NAMALWA (cell line): ENCODE measurements around the gene GMPR2.

ENCODE experiments used
- DNase-seq: peaks from one replicate; pipeline ENCODE4 v3.0.0-alpha.2; 2015; ENCODE audit warnings: low spot score

GMPR2 gene

DNA sequence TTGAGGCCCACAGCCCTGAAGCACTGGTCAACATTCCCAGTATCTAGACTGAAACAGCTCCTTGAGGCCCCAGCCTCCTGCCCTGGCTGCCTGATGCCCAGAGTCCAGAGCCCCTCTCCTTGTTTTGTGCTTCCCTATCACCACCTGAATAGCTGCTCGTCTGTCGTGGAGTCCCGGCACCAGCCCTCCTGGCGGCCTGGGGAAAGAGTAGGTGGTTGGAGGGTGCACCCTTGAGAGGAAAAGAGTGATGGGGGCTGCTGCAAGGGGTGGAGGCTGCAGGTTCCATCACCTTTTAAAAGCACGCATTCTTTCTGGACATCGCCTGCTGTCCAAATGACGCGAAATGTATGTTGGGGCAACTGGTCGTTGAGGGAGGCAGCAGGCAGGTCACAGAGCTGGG, 35.5 kb downstream of the GMPR2 start:
- DNase-seq = no peak

DNA sequence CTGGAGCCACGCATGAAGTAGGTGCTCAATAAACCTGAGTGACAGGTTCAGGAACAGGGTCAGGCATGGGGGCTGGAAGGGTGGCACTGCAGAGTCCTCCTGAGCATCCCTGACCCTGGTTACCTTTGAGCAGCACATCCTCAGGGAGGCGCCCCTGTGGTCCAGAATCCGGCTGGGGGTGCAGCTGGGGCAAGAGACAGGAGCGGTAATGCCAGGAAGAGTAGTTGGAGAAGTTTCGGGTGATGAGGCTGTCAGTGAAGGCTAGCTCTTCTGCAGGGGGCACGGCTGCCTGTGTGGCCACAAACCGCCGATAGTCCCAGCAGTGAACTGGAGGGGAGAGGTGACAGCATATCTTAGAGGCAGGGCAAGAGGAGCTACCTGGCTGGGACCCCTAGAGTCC, 36.6 kb downstream of the GMPR2 start:
- DNase-seq = no peak

DNA sequence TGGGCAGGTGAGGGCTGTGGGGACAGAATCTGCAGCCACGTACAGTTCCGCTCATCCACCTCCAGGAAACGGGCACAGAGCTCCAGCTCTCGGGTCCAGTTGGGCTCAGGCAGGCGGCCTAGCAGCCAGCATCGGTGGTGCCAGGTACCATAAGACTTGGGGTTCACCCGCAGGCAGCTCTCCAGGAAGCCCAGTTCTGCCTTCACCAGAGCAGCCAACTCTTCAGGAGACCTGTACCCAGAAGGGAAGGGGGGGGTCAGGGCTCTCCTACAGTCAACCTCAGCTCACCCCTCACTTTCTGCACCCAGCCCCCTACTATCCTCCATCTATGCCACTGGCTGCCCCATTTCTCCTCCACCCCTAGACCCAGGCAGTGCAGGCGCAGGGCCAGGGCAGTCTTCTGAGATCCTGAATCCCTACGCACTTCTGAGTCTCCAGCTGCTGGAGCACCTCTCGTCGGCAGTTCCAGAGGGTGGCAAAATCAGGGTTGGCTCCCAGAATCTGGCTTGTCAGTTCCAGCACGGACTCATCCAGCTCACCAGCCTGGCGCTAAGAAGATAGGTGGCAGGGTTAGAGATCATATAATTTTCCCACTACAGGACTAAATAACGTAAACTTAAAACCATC, 37.3 kb downstream of the GMPR2 start:
- DNase-seq = no peak

DNA sequence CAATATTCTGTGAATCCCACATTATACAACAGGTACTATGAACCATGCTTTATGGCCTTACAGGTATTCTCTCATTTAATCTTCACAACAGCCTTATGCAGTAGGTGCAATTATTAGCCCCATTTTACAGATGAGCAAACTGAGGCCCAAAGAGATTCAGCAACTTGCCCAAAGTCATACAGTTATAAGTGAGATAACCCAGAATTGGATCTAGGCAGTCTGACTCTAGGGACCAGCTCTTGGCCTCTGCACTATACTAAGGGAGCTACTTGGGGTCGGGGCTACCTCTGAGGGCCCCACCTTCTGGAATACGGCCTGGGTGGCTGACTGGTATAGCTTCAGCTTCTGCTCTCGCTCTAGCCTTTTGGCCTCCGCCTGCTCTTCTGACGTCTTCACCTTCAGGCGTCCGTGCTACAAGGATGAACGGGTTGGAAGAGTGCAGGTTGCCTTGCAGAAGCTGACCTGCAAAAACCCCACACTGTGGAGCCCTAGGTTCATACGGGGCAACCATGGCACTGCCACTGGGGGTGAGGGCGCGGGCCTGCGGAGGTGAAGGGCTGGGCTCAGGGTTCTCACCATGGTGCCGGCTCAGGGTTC, 37.9 kb downstream of the GMPR2 start:
- no peak for DNase-seq

DNA sequence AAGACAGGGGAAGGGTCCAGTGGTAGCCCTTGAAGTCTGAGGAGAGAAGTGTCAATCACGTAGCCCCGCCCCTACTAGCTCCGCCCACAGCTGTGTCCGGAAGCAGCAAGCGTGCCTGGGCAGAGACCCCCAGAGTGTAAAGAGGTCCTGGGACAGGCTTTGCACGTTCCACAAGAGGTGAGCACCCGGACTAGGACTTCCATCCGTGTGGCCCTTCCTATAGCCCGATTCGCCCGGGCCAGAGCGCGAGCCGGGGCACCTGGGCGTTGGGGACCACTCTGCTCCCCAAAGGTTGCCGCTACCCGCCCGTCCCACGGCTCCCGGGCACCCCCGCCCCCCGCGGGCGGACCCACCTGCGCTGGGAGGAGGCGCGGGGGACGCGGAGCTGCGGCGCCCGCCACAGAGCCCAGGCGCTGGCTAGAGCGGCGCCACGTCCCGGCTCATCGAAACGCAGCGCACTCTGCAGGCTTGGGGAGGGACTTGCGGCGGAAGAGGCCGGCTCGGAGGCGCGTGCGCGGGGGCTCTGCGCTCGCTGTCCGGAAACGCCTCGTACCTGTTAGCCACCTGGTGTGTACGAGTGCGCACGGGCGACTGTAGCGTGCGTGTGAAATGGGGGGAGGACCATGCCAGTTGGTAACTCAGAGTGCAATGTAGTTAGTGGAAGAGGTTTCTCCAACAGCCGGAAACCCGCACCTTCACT, 38.6 kb downstream of the GMPR2 start, which contains the start of gene RABGGTA:
TSS of gene RABGGTA (minus strand) at position 464 of the 700 bp plus-strand sequence. CDS start 482 bp downstream, outside the sequence.
- DNase-seq = peak; percentile 93

DNA sequence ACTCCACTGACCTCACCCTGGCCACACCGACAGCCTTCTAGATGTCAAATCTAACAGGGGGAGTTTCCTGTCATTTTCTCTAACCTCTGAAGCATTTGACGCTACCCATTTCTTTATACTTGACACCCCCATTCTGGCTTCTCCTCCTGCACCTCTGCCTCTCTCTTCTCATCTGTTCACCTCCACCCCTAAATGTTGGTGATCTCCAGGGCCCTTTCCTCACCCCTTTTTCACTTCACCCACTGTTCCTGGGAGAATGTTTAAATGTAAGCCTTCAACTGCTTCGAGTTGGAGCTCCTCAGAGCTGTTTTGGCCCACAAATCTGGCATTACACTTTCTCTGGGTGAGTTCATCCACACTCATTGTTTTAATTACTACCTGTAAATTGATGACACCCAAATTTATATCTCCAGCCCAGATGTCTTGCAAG, 39.1 kb downstream of the GMPR2 start:
- no peak for DNase-seq

DNA sequence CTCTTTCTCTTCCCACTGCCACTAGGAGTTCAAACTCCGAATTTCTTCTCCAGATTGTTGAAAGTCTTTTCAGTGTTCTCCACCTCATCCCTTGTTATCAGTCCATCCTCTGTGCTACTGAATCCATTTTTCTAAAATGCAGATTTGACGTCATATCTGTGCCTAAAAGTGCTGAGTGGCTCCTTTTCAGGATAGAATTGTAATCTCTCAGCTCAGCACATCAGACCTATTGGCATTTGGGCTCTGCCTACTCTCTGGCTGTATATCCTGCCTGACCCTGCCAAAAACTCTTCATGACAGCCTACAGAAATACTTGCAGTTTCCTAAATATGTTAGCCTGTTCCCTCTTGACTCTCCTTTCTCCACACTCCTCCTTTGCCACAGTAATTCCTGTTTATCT, 39.7 kb downstream of the GMPR2 start:
- no peak for DNase-seq

DNA sequence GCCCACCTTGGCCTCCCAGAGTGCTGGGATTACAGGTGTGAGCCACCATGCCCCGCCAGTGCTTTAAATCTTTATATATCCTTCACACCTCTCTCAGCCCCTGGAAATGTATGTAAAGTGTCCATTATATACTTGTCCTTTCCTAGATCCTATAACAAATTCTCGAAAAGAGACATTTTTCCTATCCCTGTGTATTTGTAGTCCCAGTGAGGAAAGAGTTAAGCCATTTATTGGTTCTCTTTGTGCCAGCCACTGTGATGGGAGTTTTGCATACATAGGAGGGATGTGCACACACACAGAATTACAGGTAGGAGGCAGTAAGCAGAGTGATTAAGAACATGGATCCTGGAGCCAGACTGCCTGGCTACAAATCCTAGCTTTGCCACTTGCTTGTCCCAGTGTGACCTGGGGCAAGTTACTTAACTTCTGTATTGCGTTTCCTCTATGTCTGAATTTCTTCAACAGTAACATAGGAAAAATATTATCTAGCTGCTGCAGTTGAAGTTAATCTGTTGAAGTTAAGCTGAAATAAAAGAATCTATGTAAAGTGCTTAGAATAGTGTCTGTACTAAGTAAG, 40.8 kb downstream of the GMPR2 start:
- peak; percentile 20 for DNase-seq

DNA sequence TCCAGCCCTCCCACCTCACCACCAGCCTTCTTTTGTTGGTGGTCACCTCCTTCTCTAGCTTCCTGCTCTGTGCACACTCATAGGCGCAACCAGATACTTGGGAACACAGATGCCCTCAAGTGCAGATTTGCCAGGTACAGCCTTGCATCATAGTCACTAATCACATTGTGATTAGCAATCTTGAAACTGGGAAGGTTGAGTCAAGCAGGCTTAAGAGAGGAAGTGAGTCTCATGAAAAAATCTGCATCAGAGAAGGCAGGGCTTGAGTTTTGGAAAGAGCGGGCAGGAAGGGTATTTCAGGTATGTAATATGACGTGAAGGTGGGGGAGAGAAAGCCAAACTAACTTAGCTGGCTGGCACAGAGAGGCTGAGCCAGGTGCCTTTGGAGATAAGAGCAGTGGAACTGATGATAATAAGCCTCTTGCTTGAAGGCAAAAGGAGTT, 41.4 kb downstream of the GMPR2 start:
- peak; percentile 19 for DNase-seq

DNA sequence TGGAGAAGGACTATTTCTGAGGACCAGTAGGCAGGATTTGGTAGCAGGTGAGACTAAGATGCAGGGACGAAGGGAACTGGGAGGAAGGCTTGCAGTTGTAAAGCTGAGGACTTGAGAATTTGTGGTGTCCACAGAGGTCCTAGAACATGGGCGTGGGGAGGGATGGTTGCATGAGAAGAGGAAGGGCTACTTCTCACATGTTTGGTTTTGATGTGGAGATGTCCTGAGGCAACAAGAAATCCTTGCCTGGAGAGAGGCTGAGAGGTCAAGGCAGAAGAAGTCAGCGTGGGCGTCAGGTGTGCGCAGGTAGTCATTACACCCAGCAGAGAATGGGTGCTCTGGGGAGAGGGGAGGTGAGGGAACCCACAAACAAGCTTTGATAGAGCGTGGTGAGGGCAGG, 44.3 kb downstream of the GMPR2 start:
- no peak for DNase-seq

DNA sequence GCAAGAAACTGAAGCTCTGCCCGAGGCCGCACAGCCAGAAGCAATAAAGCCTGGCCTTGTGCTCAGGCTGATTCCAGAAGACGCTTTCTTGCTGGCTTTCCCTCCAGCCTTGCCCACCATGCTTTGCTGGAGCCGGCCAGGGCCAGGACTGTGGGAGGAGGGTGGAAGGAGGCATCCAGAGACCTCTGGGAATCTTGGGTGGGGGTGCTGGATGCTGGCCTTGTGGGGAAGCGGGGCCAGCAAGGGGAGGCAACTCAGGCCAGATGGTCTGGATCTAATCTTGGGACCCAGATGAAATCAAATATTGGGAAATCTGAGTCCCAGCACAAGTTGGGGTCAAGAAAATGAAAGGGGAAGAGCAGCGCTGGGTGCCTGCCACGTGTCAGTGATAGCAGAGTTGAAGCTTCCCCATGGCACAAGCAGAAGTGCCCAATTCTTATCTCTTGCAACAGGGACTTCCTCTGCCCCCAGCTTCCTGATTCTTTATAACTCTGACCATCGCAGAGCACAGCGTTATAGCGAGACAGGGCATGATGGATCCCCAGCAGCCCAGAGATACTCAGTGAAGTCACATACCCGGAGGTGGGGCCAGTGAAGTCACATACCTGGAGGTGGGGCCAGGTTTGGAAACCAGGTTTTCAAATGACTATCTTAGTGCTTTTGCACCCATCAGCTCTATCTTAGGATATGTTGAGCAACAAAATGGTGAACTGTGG, 45.0 kb downstream of the GMPR2 start:
- DNase-seq = no peak

DNA sequence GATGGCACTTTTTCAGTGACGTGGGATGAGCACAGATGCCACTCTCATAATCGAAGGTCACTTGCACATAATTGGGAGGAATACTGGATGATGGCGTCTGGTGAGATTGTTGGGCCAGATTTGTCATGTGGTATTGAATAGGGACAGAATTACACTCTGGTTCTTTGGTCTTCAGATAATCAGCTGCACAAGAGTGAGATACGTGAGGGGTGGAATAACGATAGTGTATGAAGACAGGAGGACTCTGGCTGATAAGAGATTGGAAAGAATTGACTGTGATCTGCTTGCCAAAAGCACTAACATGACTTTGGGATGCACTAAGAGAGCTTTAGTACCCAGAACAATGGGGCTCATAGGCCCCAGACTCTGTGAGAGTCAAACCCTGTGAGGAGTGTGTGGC, 45.7 kb downstream of the GMPR2 start:
- no peak for DNase-seq

DNA sequence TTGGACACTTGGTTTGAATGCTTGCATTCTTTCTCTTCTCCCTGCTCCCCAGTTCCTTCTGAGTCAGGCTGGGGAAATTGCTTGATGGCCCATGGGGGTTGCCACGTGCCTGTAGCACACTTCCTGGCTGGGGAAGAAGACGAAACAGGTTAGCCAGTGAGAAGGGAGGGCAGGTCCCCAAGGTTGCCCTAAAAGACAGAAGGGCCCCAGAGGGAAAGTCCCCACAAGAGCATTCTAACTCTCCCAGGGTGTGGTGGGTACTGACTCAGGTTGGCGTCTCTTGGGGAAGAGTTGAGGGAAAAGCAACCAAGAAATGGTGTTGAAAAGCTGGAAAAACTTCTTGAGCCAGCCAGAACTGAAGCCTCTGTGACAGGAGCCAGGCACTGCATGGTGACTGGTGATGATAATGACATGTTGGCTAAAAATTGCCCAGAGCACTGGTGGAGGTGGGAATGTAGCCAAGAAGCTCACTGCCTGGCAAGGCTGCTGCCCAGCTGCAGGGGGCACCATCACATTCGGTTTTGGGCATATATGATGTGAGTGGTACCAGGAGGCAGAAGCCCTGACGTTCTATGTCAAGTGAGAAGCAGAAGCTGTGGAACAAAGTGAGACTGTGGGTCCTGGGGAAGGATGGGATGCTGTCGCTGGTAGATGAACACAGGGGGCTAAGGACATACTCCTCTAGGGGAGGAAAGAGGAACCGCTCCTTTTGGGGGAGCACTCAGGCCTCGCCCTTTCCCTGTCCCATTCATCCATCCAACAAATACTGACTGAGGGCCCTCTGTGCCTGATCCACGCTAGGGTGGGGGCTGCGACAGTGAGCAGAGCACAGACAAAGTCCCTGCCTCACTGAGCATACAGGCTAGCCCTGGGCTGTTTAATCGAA, 46.8 kb downstream of the GMPR2 start:
- peak; percentile 32 for DNase-seq

DNA sequence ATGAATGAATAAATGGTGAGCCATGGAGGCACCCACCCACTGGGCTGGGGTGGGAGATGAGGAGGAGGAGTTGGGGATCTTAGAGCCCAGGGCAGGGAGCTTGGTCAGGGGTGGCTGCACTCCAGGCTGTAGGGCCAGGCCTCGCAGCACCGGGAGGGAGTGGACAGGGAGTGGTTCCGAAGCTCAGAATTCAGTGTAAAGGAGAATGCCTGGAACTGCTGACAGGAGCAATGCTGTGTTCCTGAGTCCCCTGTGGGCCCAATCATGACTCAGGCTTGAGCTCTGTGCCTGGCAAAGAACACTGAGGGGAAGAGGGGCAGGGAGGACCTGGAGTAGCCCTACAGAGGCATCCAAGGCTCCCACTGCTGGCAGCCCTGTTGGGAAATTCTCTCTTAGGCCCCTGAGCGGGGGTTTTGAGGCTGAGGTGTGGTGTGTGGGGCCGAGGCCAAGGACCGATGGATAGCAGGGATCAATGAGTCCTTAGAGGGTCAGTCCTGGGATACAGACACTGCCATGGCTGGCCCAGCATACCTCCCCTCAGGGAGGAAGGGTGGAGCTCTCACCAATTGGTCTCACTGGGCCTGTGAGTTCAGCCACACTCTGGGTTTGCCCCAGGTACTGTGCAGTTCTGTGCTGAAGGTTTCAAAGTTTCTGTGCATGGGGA, 48.2 kb downstream of the GMPR2 start:
- no peak for DNase-seq

DNA sequence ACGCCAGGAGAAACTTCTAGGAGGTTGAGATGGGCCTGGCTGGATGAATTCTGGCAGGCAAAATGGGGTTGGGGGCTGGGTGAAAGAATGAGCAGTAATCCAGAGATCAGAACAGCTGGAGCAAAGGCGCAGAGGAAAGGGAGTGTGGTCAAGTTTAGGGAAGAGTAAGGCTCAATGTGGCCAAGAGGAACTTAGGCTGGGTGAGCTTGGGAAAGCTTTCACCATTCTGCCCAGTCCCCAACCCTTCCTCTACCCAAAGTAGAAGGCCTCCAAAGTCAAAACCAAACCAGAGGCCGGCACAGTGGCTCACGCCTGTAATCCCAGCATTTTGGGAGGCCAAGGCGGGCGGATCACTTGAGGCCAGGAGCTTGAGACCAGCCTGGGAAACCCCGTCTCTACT, 48.9 kb downstream of the GMPR2 start:
- DNase-seq = no peak

DNA sequence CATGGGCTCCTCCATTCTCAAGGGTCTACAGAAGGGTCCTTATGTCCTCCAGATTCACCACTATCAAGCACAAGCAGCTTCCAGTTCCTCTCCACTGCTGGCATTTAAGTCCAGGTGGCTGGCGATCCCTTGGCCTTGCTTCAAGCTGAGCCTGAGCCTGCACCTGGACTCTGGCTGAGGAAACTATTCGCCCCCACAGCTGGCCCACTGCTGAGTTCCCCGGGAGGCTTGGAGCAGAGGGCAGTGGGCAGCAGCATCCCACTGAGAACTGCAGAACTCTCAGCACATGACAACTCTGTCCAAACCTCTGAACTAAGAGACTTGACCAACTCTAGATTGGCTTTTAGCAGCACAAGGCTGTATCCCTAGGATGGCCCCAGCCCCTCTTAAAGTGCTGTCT, 50.0 kb downstream of the GMPR2 start:
- DNase-seq = no peak

DNA sequence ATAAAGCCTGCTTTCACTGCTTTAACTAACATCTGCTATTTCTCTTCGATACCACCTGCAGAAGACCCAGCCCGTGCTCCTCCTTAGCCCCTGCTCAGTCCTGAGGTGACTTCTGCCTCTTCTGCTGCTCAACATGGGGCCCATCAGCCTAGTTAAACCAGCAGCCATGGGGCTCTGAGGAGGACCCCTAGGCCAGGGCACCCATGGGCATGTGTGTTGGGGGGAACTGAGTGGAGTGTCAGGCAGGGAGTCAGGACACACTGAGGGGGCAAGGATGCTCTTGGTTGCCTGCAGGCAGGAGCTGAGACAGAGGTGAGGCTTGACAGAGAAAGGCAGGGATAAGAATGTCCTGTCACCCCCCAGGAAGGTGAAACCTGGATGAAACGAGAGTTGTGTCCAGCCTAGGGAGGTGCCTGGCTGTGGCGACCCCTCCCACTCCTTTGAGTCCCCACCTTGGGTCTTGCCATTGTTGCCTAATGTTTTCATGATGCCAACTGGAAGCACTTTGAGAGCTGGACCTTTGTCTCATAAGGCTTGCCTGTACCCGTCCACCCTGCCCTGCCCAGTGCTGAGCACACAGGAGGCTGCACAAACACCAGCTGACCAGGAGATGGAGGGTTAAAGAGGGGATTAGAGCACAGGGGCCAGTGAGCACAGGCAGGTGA, 51.2 kb downstream of the GMPR2 start:
- no peak for DNase-seq

DNA sequence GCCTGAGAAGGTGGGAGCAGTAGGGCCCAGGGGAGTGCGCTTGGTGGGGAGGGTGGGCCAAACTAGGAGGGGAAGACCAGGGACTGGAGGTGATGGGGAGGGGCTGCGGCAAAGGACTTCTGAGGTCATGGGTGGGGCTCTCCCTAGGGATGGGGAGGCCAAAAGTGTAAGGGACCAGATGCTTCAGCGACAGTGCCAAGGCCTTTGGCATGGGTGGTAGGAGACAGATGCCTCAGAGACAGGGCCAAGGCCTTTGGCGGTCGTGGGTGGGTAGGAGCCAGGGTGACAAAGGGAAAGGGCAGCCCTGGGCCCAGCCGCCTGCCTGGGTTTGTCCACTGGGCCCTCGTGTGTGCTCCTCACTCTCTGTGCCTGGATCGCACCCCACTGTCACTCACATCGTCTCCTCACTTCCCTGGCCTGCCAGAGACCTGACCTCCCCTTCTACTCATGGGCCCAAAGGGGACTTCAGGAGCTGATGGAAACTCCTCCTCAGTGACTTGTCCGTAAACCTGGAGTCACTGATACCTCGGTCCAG, 51.8 kb downstream of the GMPR2 start:
- no peak for DNase-seq

DNA sequence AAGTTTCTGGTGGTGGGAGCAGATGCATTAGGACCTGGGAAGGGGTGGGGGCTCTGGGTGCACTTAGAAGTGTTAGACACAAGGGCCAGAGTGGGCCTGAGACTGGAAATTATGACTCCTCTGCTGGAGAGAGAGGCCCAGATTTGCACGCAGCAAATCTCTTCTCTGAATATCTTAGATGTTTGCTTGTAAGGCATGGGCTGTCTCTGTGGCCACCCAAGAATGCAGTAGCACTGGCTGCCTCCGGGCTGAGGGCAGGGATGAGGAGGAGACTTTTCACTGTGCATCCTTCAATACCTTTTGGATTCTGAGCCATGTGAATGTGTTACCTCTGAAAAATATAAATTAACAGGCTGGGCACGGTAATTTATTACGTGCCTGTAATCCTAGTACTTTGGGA, 52.6 kb downstream of the GMPR2 start:
- DNase-seq = no peak

DNA sequence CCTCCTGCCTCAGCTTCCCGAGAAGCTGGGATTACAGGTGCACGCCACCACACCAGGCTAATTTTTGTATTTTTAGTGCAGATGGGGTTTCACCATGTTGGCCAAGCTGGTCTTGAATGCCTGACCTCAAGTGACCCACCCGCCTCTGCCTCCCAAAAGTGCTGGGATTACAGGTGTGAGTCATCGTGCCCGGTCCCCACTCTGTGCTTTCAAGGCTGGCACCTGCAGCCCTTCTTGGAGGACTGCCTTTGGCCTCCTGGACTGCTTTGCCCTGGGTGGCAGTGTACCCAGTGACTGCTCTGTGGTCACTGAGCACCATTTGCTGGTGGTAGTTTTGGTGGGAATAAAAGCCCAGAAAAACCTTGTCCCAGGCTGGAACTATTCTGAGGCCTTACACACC, 54.3 kb downstream of the GMPR2 start:
- DNase-seq = no peak
